Activated T-cell treated with anti-CD3 and anti-CD28 coated beads, Interleukin-2, amount 50 U/mL, for 1 hour (primary cell): ENCODE data around the gene KLHDC8B.
"Not testable (repeated sequence)": the region's sequence is repeated elsewhere in the genome, so short reads cannot be mapped to it uniquely, and the experiment has no call there.

ENCODE experiments used
- DNase-seq: peaks from one replicate; pipeline ENCODE4 v3.0.0-alpha.2; 2020

Gene KLHDC8B

GRCh38 chr3:49198161-49198560, 26.8 kb downstream of the KLHDC8B start:
- no peak for DNase-seq

GRCh38 chr3:49198611-49199230, 27.3 kb downstream of the KLHDC8B start:
- DNase-seq = no peak

GRCh38 chr3:49199239-49199899, 28.0 kb downstream of the KLHDC8B start:
- no peak for DNase-seq

GRCh38 chr3:49199900-49200281, 28.5 kb downstream of the KLHDC8B start:
- DNase-seq = no peak

- DNase-seq = no peak
Observed at GRCh38 chr3:49213541-49213943, 42.1 kb downstream of the KLHDC8B start.

GRCh38 chr3:49213998-49214397, 42.6 kb downstream of the KLHDC8B start:
- DNase-seq = no peak

GRCh38 chr3:49216687-49217086, 45.3 kb downstream of the KLHDC8B start:
- DNase-seq = not testable (repeated sequence)

GRCh38 chr3:49217108-49217507, 45.7 kb downstream of the KLHDC8B start:
- not testable (repeated sequence) for DNase-seq

GRCh38 chr3:49217688-49218470, 46.5 kb downstream of the KLHDC8B start:
- DNase-seq = no peak

- not testable (repeated sequence) for DNase-seq
Observed at GRCh38 chr3:49218471-49218989, 47.1 kb downstream of the KLHDC8B start.

GRCh38 chr3:49219132-49219531, 47.7 kb downstream of the KLHDC8B start:
- no peak for DNase-seq

- DNase-seq = not testable (repeated sequence)
Observed at GRCh38 chr3:49220985-49221563, 49.7 kb downstream of the KLHDC8B start.

GRCh38 chr3:49222002-49222401, 50.6 kb downstream of the KLHDC8B start:
- DNase-seq = no peak
